GM08714 (cell line): ENCODE results near the gene NCAPD3.
"Not testable (repeated sequence)": the region's sequence is repeated elsewhere in the genome, so short reads cannot be mapped to it uniquely, and the experiment has no call there.

Source experiments
- H3K4me3 ChIP-seq: fragments of 200-500 bp; sonication (Bioruptor generic); 2 replicates; pipeline ENCODE4 v1.5.1; 2014; ENCODE audit warnings: mild to moderate bottlenecking, low read length, inconsistent platforms
- ZNF274 ChIP-seq: IDR thresholded peaks from 2 replicates; pipeline ENCODE4 v1.6.1; 2012; ENCODE audit warnings: mild to moderate bottlenecking, low read depth, low read length

The NCAPD3 gene

DNA sequence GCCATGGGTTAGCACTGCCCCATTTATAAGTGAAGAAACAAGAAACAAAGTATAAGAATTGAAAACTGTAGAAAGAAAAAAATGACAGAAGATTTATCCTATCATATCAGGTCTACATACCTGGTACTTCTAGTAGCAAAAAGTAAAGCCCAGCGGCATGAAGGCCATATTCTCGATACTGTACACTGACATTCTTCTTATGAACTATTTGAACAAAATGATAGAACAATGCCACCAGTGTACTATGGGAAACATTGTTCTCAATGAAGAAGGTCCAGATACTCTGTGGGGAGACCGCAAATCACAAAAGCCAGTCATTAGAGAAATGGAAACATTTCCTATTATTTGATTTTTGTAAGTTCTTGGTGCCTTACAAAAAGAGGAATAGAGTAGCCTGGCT lies 7.0 kb downstream of the NCAPD3 start:
- TF ChIP-seq ZNF274: no peak
- no peak overlapping the region for H3K4me3 ChIP-seq

DNA sequence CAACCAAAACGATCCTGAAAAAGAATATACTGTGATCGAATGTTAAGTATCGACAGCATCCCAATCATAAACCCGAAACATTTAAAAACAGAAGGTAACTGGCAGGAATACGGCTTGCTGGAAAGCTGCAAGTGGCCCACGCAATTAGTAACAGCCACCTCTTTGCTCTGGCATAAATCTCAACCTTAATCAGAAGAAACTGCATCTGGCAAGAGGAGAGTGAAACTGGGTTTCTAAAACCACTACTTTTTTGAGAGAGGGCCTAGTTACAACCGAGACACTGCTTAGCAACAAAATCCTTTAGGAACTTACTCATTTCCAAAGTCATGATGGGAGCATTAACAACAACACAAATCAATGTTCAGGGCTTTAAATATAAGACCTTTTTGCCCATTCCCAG lies 7.9 kb downstream of the NCAPD3 start:
- no peak for TF ChIP-seq ZNF274
- H3K4me3 ChIP-seq: no peak overlapping the region

- TF ChIP-seq ZNF274: no peak
- H3K4me3 ChIP-seq: no peak overlapping the region
Measured at GRCh38 chr11:134207538-134208239, 16.1 kb downstream of the NCAPD3 start.

- no peak for TF ChIP-seq ZNF274
Measured at GRCh38 chr11:134206185-134206584, 17.6 kb downstream of the NCAPD3 start.

DNA sequence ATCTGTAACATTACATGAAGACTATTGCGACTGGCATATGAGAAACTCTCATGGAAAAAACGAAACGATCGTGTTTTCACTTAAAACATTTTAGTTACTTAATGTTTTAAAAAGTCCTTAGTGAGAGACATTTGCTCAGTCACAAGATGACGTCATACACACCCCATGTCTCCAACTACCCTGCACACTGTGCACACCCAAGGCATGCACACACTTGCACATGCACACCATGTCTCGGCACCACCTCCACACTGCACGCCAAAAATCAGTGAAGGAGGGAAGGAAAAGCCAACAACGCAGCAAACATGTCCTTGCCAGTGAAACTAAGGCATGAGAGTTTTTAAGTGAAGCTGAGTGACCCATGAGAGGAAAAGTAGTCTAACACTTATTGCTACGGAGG lies 18.0 kb downstream of the NCAPD3 start:
- H3K4me3 ChIP-seq: no peak overlapping the region

More at GRCh38 chr11:134206185-134206584, 17.6 kb downstream of the NCAPD3 start:
- H3K4me3 ChIP-seq: no peak overlapping the region

DNA sequence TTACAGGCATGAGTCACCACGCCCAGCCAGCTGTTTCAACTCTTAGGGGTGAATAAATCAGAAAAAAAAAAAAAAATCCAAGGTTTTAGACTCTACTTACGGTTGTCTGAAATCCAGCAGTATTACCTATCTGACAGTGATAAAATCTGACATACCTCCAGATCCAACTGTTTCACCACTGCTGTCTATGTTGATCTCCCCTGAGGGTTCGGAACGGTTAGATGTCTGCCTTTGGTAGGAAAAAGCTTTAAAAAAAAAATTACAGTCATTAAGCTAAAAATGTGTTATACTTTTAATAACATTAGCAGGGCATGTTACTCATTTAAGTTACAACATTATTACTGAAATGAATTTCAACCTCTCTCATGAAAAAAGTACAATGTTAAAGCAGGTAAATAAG lies 21.1 kb downstream of the NCAPD3 start:
- no peak for TF ChIP-seq ZNF274
- H3K4me3 ChIP-seq: no peak overlapping the region

More for the DNA sequence above, 18.0 kb downstream of the NCAPD3 start:
- no peak for TF ChIP-seq ZNF274

GRCh38 chr11:134200688-134201087 lies 23.1 kb downstream of the NCAPD3 start:
- H3K4me3 ChIP-seq: no peak overlapping the region
- no peak for TF ChIP-seq ZNF274

DNA sequence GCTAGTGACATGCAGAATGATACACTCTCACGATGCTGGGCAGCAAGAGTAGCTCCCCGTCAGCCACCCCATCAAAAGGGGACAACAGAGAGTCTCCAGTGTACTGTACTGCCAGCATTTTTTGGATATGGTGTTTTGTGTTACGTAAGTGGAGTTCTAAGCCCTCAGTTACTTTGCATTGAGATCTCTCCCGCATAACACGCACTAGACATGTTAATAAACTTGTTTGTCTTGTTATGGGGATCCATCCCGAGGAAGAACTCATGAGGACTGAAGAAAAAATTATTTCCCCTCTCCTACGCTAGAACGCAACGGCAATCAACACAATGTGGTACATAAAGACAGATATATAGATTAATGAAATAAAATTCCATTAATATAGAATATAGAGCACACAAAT lies 24.2 kb downstream of the NCAPD3 start:
- no peak for TF ChIP-seq ZNF274

GRCh38 chr11:134196756-134197155 lies 27.0 kb downstream of the NCAPD3 start:
- TF ChIP-seq ZNF274: no peak
- no peak overlapping the region for H3K4me3 ChIP-seq

More for the DNA sequence above, 24.2 kb downstream of the NCAPD3 start:
- no peak overlapping the region for H3K4me3 ChIP-seq

GRCh38 chr11:134188092-134188491 lies 35.7 kb downstream of the NCAPD3 start:
- H3K4me3 ChIP-seq: not testable (repeated sequence)

DNA sequence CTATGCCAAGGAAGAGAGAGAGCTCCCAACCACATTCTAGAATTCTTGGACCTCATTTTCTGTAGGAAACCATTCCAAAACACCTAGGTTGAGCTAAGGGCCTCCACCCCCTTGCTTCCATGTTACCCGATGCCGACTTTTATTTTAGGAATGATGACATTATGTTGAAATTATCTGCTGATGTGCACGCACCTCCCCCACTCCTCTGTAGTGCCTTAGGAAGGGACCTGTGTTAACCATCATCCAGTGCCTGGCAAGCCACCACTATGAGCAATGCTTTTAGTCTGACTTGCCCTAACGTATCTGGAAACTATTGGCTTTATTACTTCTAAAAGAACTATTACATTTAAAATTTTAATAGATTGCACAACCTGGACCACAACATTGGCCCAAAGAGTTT lies 42.1 kb downstream of the NCAPD3 start:
- TF ChIP-seq ZNF274: no peak
- no peak overlapping the region for H3K4me3 ChIP-seq

DNA sequence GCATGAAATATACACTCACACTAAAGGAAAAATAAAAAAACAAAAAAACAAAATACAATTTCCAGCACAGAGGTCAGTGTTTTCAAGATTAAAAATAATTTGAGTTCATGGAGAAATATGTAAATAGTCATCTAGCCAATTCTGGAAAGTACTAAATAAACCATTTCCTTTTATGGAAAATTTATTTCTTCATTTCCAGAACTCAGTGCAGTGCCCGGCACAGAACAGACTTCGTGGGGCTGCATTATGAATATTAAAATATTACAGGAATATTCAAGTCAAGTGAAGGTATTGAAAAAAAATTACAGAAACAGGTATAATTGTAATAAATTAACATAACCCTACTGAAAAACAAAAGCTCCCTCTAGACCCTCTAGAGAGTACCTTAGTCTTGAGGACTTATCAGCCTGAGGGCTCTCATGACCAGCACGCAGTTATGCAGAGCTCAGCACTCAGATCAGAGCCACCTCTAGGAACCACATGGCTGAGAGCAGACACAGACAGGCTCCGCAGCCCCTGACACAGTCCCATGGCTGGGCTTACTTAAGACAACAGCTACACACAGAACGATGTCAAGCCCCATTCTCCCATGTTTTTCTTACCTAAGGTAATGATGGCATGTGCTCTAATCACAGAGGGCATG lies 45.6 kb downstream of the NCAPD3 start:
- TF ChIP-seq ZNF274: no peak
- H3K4me3 ChIP-seq: no peak overlapping the region

GRCh38 chr11:134176284-134176683 lies 47.5 kb downstream of the NCAPD3 start:
- TF ChIP-seq ZNF274: no peak
- H3K4me3 ChIP-seq: no peak overlapping the region

DNA sequence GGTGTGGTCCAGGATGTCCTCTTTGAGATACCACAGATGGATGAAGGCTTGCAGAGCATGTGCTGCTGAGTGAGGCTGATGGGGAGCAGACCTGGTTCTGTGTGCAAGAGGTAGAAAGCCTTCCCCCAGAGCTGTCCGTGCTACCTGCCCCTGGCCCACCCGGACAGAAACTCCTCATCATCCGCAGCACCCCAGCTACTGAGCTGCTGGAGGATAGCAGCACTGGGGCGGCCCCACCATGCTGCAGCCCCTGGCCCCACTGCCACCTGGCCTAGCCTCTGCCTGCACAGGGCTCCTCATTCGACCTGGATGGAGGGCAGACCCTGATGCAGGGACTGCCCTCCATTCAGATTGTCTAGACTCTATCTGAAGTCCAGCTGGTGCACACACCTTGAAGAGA lies 50.5 kb downstream of the NCAPD3 start:
- no peak overlapping the region for H3K4me3 ChIP-seq
- TF ChIP-seq ZNF274: no peak

- H3K4me3 ChIP-seq: no peak overlapping the region
- no peak for TF ChIP-seq ZNF274
Measured at GRCh38 chr11:134171951-134172350, 51.8 kb downstream of the NCAPD3 start.

DNA sequence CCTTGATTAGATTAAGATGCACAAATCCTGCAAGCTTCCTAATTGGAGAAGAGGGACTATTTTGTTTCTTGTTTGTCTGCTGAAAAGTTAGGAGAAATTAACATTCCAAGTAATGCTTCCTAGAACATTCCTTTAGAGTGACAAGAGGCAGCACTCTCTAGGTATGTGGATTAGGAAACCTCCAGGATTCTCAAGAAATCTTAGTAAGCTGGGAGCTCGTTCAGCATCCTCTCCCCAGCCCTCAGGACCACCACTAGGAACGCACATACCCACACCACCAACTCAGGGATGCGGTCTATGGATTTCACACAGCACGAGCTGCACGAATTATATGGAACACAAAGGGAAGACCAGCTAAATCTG lies 52.9 kb downstream of the NCAPD3 start:
- no peak overlapping the region for H3K4me3 ChIP-seq

More for the DNA sequence above, 52.9 kb downstream of the NCAPD3 start:
- no peak for TF ChIP-seq ZNF274
